Medulla oblongata (tissue), 1 donor: ENCODE results near the gene ESCO1.
"Not testable (repeated sequence)": the region's sequence is repeated elsewhere in the genome, so short reads cannot be mapped to it uniquely, and the experiment has no call there.

Experiments used
- DNase-seq: peaks from one replicate; pipeline ENCODE4 v3.0.0-alpha.2; 2015; ENCODE audit errors: extremely low spot score

The ESCO1 gene

GRCh38 chr18:21600526-21601410, at the start of gene ESCO1:
Gene ESCO1, minus strand, starts transcription at chr18:21600704. Its CDS starts 25,861 bp downstream, at chr18:21574843.
- peak; percentile 92 for DNase-seq

- DNase-seq = not testable (repeated sequence)
These were observed 39.9 kb upstream of the ESCO1 start for GRCh38 chr18:21640375-21640774.

- no peak for DNase-seq
These were observed 38.3 kb upstream of the ESCO1 start for GRCh38 chr18:21638822-21639221.

- no peak for DNase-seq
These were observed 36.3 kb upstream of the ESCO1 start for GRCh38 chr18:21636769-21637168.

- no peak for DNase-seq
These were observed 34.2 kb upstream of the ESCO1 start for GRCh38 chr18:21634588-21635199.

- DNase-seq = peak; percentile 12
These were observed 31.9 kb upstream of the ESCO1 start for GRCh38 chr18:21632393-21632792.

GRCh38 chr18:21629089-21629832, 28.8 kb upstream of the ESCO1 start:
- no peak for DNase-seq

GRCh38 chr18:21621640-21622039, 21.1 kb upstream of the ESCO1 start:
- not testable (repeated sequence) for DNase-seq

GRCh38 chr18:21612125-21613039, 11.9 kb upstream of the ESCO1 start, which contains the start of gene SNRPD1:
Gene SNRPD1, plus strand, starts transcription at chr18:21612314. Its CDS starts 116 bp downstream, at chr18:21612430.
- DNase-seq = peak; percentile 90

GRCh38 chr18:21611401-21612124, 11.1 kb upstream of the ESCO1 start:
- not testable (repeated sequence) for DNase-seq

GRCh38 chr18:21605213-21605612, 4.7 kb upstream of the ESCO1 start:
- no peak for DNase-seq

GRCh38 chr18:21604671-21605070, 4.2 kb upstream of the ESCO1 start:
- no peak for DNase-seq

- DNase-seq = peak; percentile 60
These were observed 1.7 kb upstream of the ESCO1 start for GRCh38 chr18:21602299-21602587.

- peak; percentile 45 for DNase-seq
These were observed 649 bp downstream of the ESCO1 start for GRCh38 chr18:21599585-21600525.

GRCh38 chr18:21598726-21599584, 1.5 kb downstream of the ESCO1 start:
- no peak for DNase-seq

GRCh38 chr18:21597620-21598019, 2.9 kb downstream of the ESCO1 start:
- no peak for DNase-seq

GRCh38 chr18:21593540-21594257, 6.8 kb downstream of the ESCO1 start:
- no peak for DNase-seq

GRCh38 chr18:21592361-21592760, 8.1 kb downstream of the ESCO1 start:
- DNase-seq = not testable (repeated sequence)
